Measurements from ENCODE around the gene TANGO6.
"Not testable (repeated sequence)": the region's sequence is repeated elsewhere in the genome, so short reads cannot be mapped to it uniquely, and the experiment has no call there.

The TANGO6 gene

DNA sequence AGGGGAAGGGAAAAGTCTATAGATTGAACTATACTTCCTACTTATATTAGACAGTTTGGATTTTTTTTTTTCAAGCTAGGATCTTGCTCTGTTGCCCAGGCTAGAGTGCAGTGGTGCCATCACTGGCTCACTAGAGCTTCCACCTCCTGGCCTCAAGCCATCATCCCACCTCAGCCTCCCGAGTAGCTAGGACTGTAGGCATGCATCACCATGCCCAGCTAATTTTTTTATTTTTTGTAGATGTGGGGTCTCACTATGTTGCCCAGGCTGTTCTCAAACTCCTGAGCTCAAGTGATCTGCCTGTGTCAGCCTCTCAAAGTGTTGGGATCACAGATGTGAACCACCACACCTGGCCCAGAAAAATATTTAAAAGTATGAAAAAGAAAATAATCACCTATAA, 141.1 kb downstream of the TANGO6 start:
- no peak overlapping the region for H3K27ac ChIP-seq
- no peak overlapping the region for H3K9ac ChIP-seq
- H3K4me3 ChIP-seq, result no peak overlapping the region
- H3K27me3 ChIP-seq, result no peaks in the 10 kb centered on the region
- no peak for TF ChIP-seq Cebpa-rat (IDR thresholded peaks at IDR 0.05)
- H4K20me1 ChIP-seq, result no peaks in the 10 kb centered on the region
- no peaks in the 10 kb centered on the region for H3K9me3 ChIP-seq (replicated peaks in 1 of 11)
- peaks cover 0 to 47% (median 12%) of the 10 kb centered on the region in 11 experiments; a peak in 11 of 22 replicates for H3K36me3 ChIP-seq
- H3K4me1 ChIP-seq, result no peaks in the 10 kb centered on the region
- H3K4me2 ChIP-seq, result no peak overlapping the region

DNA sequence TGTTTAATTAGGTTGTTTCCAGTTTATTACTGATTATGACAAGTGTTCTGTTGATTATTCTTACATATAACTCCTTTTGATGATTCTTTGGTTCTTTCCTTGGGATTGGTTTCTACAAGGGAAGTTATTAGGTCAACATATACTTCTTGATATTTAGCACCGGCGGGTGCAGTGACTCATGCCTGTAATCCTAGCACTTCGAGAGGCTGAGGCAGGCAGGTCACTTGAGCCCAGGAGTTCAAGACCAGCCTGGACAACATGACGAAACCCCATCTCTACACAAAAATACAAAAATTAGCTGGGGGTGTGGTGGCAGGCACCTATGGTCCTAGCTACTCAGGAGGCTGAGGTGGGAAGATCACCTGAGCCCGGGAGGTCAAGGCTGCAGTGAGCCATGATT, 141.9 kb downstream of the TANGO6 start:
- Histone ChIP-seq H3K4me3 (no peak overlapping the region), H3K4me1 (no peaks in the 10 kb centered on the region), H3K27me3 (no peaks in the 10 kb centered on the region), H3K4me2 (no peak overlapping the region), H3K9me3 (replicated peaks in 1 of 11) (no peaks in the 10 kb centered on the region; a peak in 1 of 22 replicates), H3K36me3 (peaks cover 0 to 45% (median 12%) of the 10 kb centered on the region in 11 experiments; a peak in 10 of 22 replicates), H3K9ac (no peak overlapping the region), H4K20me1 (no peaks in the 10 kb centered on the region), H3K27ac (no peak overlapping the region)
- no peak for TF ChIP-seq Cebpa-rat (IDR thresholded peaks at IDR 0.05)

DNA sequence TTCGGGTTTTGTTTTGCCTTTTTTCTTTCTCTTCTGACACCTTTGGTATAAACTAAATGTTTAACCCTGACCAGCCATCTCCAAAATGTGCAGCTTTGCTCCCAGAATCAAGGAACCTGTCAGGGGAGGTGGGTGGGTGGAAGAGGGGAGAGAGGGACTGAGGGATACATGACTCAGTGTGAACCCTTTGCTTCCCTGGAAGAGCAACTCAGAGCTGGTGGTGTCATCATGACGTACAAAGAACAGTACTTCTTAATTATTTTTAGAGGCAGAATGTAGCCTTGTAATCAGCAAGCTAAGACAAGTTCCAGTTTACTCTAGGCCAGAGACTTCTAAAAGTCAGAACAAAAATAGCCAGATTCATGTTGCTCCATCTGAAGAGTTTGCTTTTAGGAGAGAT, 142.5 kb downstream of the TANGO6 start:
- H3K4me3 ChIP-seq, result no peak overlapping the region
- H3K27ac ChIP-seq, result no peak overlapping the region
- H3K9me3 ChIP-seq (replicated peaks in 1 of 11), result no peaks in the 10 kb centered on the region; a peak in 1 of 22 replicates
- no peak overlapping the region for H3K4me2 ChIP-seq
- H3K36me3 ChIP-seq, result peaks cover 0 to 40% (median 6%) of the 10 kb centered on the region in 11 experiments; a peak in 7 of 22 replicates
- H3K4me1 ChIP-seq, result no peaks in the 10 kb centered on the region
- no peaks in the 10 kb centered on the region for H3K27me3 ChIP-seq
- no peaks in the 10 kb centered on the region for H4K20me1 ChIP-seq
- TF ChIP-seq Cebpa-rat (IDR thresholded peaks at IDR 0.05), result no peak
- no peak overlapping the region for H3K9ac ChIP-seq

DNA sequence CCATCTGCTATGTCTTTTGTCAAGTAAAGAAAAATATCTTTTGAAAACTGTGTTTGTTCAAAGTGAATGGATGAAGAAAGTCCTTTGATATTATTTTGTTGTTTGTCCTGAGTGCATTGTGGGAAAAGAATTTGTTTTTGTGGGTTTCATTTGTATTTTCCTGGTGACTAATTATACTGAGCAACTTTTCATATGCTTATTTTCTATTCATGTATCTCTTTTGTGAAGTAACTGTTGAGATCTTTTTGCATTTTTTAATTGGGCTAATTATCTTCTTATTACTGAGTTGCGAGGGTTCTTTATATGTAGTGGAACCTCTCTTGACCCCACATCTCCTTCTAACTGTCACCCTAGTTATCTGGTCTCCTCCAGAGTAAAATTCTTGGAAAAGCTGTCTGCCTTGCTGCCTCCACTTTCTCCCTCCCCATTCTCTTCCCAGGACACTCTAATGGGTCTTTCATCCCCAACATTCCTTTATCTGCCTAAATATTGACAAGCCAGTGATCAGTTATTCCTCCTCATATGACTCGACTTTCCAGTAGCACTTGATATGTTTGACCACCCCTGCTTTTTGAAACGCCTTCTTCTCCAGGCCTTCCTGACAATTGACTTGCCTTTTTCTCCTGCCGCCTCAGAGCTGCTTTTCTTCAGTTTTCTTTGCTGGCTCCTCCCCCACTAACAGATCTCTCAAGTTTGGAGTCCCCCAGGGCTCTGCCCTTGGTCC, 144.6 kb downstream of the TANGO6 start:
- TF ChIP-seq Cebpa-rat (IDR thresholded peaks at IDR 0.05), result no peak
- Histone ChIP-seq H3K9ac (no peak overlapping the region), H3K4me1 (no peaks in the 10 kb centered on the region), H3K27me3 (no peaks in the 10 kb centered on the region), H3K4me2 (no peak overlapping the region), H3K27ac (no peak overlapping the region), H4K20me1 (no peaks in the 10 kb centered on the region), H3K9me3 (replicated peaks in 1 of 11) (no peaks in the 10 kb centered on the region; a peak in 1 of 22 replicates), H3K4me3 (no peak overlapping the region), H3K36me3 (peaks cover 0 to 28% (median 3%) of the 10 kb centered on the region in 11 experiments; a peak in 4 of 22 replicates)

DNA sequence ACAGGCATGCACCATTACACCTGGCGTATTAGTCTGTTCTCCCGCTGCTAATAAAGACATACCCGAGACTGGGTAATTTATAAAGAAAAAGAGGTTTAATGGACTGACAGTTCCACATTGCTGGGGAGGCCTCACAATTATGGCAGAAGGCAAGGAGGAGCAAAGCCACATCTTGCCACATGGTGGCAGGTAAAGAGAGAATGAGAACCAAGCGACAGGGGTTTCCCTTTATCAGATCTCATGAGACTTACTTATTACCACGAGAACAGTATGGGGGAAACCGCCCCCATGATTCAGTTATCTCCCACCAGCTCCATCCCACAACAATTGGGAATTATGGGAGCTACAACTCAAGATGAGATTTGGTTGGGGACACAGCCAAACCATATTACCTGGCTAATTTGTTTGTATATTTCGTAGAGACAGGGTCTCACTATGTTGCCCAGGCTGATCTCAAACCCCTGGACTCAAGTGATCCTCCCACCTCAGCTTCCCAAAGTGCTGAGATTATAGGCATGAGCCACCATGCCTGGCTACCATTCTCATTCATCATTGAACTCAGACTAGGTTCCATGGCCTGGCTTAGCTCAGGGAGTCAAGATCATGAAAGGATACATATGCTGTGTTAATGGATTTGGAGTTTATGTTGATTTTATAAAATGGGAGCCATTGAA, 147.0 kb downstream of the TANGO6 start:
- not testable (repeated sequence) for H3K4me1 ChIP-seq; H3K9ac ChIP-seq; H3K4me2 ChIP-seq; H4K20me1 ChIP-seq; H3K27me3 ChIP-seq; H3K27ac ChIP-seq; H3K9me3 ChIP-seq (replicated peaks in 1 of 11); H3K4me3 ChIP-seq
- H3K36me3 ChIP-seq, result peaks cover 0 to 19% (median 0%) of the 10 kb centered on the region in 11 experiments; a peak in 3 of 22 replicates

DNA sequence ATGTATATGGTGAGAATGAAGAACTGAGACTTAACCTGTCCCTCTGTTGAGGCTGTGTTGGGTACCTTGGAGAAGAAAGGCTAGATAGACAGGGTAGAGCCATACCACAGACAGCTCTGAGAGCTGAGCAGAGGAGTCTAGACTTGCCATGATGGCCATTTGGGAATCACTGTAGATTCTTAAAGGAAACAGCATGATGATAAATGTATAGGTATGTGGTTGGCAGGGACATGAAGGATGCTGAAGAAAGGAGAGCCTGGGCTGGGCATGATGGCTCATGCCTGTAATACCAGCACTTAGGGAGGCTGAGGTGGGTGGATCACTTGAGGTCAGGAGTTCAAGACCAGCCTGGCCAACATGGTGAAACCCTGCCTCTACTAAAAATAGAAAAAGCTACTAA, 147.7 kb downstream of the TANGO6 start:
- H3K4me2 ChIP-seq, result no peak overlapping the region
- no peaks in the 10 kb centered on the region for H3K4me1 ChIP-seq
- no peak overlapping the region for H3K27ac ChIP-seq
- H3K27me3 ChIP-seq, result no peaks in the 10 kb centered on the region
- peaks cover 0 to 19% (median 0%) of the 10 kb centered on the region in 11 experiments; a peak in 3 of 22 replicates for H3K36me3 ChIP-seq
- no peak overlapping the region for H3K9ac ChIP-seq
- no peaks in the 10 kb centered on the region for H4K20me1 ChIP-seq
- no peak overlapping the region for H3K4me3 ChIP-seq
- no peak for TF ChIP-seq Cebpa-rat (IDR thresholded peaks at IDR 0.05)
- no peaks in the 10 kb centered on the region; a peak in 1 of 22 replicates for H3K9me3 ChIP-seq (replicated peaks in 1 of 11)

DNA sequence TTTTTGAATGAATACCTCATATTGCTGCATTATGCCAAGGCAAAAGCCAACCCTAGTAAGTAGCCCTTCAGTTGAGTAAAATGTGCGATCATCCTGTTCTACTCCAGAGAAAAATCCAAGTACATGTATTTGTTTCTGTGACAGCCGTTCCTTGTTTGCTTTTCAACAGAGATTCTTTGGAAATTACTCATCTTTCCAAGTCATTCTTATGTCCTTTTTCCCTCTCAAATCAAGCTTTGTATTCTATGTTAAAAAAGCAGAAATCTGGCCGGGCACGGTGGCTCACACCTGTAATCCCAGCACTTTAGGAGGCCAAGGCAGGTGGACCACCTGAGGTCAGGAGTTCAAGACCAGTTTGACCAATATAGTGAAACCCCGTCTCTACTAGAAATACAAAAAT, 149.2 kb downstream of the TANGO6 start:
- no peak overlapping the region for H3K9ac ChIP-seq
- TF ChIP-seq Cebpa-rat (IDR thresholded peaks at IDR 0.05), result no peak
- no peak overlapping the region for H3K27ac ChIP-seq
- no peaks in the 10 kb centered on the region for H3K4me1 ChIP-seq
- H3K27me3 ChIP-seq, result no peaks in the 10 kb centered on the region
- peaks cover 0 to 5% (median 0%) of the 10 kb centered on the region in 11 experiments; a peak in 4 of 22 replicates for H3K9me3 ChIP-seq (replicated peaks in 1 of 11)
- H3K36me3 ChIP-seq, result peaks cover 0 to 24% (median 3%) of the 10 kb centered on the region in 11 experiments; a peak in 4 of 22 replicates
- H4K20me1 ChIP-seq, result no peaks in the 10 kb centered on the region
- no peak overlapping the region for H3K4me2 ChIP-seq
- no peak overlapping the region for H3K4me3 ChIP-seq

DNA sequence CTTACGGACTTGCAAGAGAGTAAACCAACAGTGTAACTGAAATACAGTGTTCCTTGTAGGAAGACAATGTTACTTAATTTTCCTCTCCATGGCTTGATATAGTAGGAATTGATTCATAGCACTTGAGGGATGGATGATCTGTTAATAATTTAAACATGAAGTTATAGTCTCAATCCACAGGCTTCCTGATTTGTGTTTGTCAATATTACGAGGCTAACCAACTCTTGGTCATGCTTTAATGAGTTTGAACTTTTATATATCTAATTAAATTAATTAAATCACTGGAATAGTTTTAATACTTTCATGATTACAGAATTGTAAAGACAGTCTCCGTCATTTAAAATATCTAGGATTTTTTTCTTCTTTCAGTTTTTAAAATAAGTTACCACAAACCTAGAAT, 150.1 kb downstream of the TANGO6 start:
- H3K4me2 ChIP-seq, result no peak overlapping the region

DNA sequence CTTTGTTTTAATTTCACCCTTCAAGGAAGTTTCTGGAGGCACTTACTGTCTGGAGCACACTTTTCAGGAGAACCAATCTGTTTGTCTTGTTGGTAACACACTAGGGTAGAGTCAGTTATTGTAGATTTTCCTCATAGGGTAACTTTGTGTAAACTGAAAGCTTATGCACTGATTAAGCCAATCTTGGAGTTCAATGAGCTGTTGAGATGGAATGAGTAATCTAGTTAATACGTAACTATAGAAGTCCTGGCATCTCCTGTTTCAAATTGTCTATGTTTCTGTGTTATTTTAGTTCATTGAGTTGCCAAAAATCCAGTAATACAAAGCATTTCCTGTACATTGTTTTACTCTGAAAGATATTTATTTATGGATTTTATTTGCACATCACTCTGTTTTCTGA, 150.6 kb downstream of the TANGO6 start:
- Histone ChIP-seq H4K20me1 (no peaks in the 10 kb centered on the region), H3K9ac (no peak overlapping the region), H3K36me3 (peaks cover 0 to 34% (median 7%) of the 10 kb centered on the region in 11 experiments; a peak in 6 of 22 replicates), H3K4me1 (no peaks in the 10 kb centered on the region), H3K27ac (no peak overlapping the region), H3K4me2 (no peak overlapping the region), H3K4me3 (no peak overlapping the region), H3K9me3 (replicated peaks in 1 of 11) (peaks cover 0 to 8% (median 0%) of the 10 kb centered on the region in 11 experiments; a peak in 6 of 22 replicates), H3K27me3 (no peaks in the 10 kb centered on the region)
- TF ChIP-seq Cebpa-rat (IDR thresholded peaks at IDR 0.05), result no peak

More for the DNA sequence above, 150.1 kb downstream of the TANGO6 start:
- no peak overlapping the region for H3K9ac ChIP-seq
- TF ChIP-seq Cebpa-rat (IDR thresholded peaks at IDR 0.05), result no peak
- H3K36me3 ChIP-seq, result peaks cover 0 to 34% (median 6%) of the 10 kb centered on the region in 11 experiments; a peak in 6 of 22 replicates
- H3K27me3 ChIP-seq, result no peaks in the 10 kb centered on the region
- H3K27ac ChIP-seq, result no peak overlapping the region
- peaks cover 0 to 5% (median 0%) of the 10 kb centered on the region in 11 experiments; a peak in 5 of 22 replicates for H3K9me3 ChIP-seq (replicated peaks in 1 of 11)
- H4K20me1 ChIP-seq, result no peaks in the 10 kb centered on the region
- H3K4me1 ChIP-seq, result no peaks in the 10 kb centered on the region
- H3K4me3 ChIP-seq, result no peak overlapping the region
